Sigmoid colon (tissue), 4 donors: ENCODE measurements around the gene RSPH6A.

Source experiments
- CTCF ChIP-seq, 4 experiments: fragments of 450-650 bp in 3 of 4; fragments of 200-600 bp in 1 of 4; IDR thresholded peaks; one replicate each; pipeline ENCODE4 v1.5.1; 2016 to 2019; ENCODE audit warnings: antibody characterized with exemption in 4 of 4, mild to moderate bottlenecking in 3 of 4, moderate library complexity in 2 of 4
- EP300 ChIP-seq, 4 donors: sonication (generic); formaldehyde crosslinking; IDR thresholded peaks; one replicate each; pipeline ENCODE4 v1.6.1; 2017; ENCODE audit warnings: antibody characterized with exemption in 4 of 4
- POLR2A ChIP-seq, 2 donors: fragments of 450-650 bp; IDR thresholded peaks; one replicate each; pipeline ENCODE4 v1.6.1; 2016; ENCODE audit warnings: antibody characterized with exemption in 2 of 2, mild to moderate bottlenecking in 2 of 2, moderate library complexity in 2 of 2
- POLR2AphosphoS5 ChIP-seq, 4 donors: sonication (generic); formaldehyde crosslinking; IDR thresholded peaks; one replicate each; pipeline ENCODE4 v1.6.1; 2017; ENCODE audit warnings: antibody characterized with exemption in 4 of 4

- TF ChIP-seq POLR2A (IDR thresholded peaks at IDR 0.05) (peak; percentile 56 to 61), CTCF (IDR thresholded peaks at IDR 0.05) (no peak), EP300 (IDR thresholded peaks at IDR 0.05) (peak in 1 of 4 donors; percentile 70), POLR2AphosphoS5 (IDR thresholded peaks at IDR 0.05) (peak; percentile 78 to 93 (median 88))
Measured at GRCh38 chr19:45862564-45863334, 47.6 kb upstream of the RSPH6A start, which contains the start of gene SYMPK.
